Retinal pigment epithelial cell (primary cell): ENCODE data around the gene DSTYK.
"Not testable (repeated sequence)": the region's sequence is repeated elsewhere in the genome, so short reads cannot be mapped to it uniquely, and the experiment has no call there.

Experiments used
- DNase-seq: peaks from one replicate; pipeline ENCODE4 v3.0.0-alpha.2; 2010; ENCODE audit warnings: low read depth
- H3K4me3 ChIP-seq: 2 replicates; pipeline ENCODE4 v1.5.1; 2011; ENCODE audit warnings: mild to moderate bottlenecking, low read length, control low read depth, moderate library complexity
- CTCF ChIP-seq: conservative IDR thresholded peaks from 2 replicates; pipeline ENCODE4 v1.5.1; 2011; ENCODE audit warnings: low read depth, low read length, control low read depth, inconsistent platforms

DSTYK gene

GRCh38 chr1:205240569-205240968, 29.1 kb upstream of the DSTYK start:
- no peak overlapping the region for H3K4me3 ChIP-seq
- DNase-seq = no peak
- no peak for TF ChIP-seq CTCF

- no peak overlapping the region for H3K4me3 ChIP-seq
- DNase-seq = no peak
- TF ChIP-seq CTCF = no peak
These were observed 28.6 kb upstream of the DSTYK start for GRCh38 chr1:205240118-205240517.

GRCh38 chr1:205239078-205239477, 27.6 kb upstream of the DSTYK start:
- TF ChIP-seq CTCF = no peak
- H3K4me3 ChIP-seq = no peak overlapping the region
- DNase-seq = no peak

- TF ChIP-seq CTCF = no peak
- DNase-seq = no peak
- no peak overlapping the region for H3K4me3 ChIP-seq
These were observed 26.3 kb upstream of the DSTYK start for GRCh38 chr1:205237526-205238484.

GRCh38 chr1:205236951-205237475, 25.5 kb upstream of the DSTYK start:
- DNase-seq = no peak
- no peak for TF ChIP-seq CTCF
- no peak overlapping the region for H3K4me3 ChIP-seq

GRCh38 chr1:205236526-205236925, 25.0 kb upstream of the DSTYK start:
- no peak for DNase-seq
- TF ChIP-seq CTCF = no peak
- H3K4me3 ChIP-seq = no peak overlapping the region

GRCh38 chr1:205235951-205236350, 24.4 kb upstream of the DSTYK start:
- no peak for DNase-seq
- no peak overlapping the region for H3K4me3 ChIP-seq
- no peak for TF ChIP-seq CTCF

- not testable (repeated sequence) for H3K4me3 ChIP-seq, DNase-seq
These were observed 22.5 kb upstream of the DSTYK start for GRCh38 chr1:205233986-205234385.
